Measurements from ENCODE around the gene PPP2R1B.

DNA sequence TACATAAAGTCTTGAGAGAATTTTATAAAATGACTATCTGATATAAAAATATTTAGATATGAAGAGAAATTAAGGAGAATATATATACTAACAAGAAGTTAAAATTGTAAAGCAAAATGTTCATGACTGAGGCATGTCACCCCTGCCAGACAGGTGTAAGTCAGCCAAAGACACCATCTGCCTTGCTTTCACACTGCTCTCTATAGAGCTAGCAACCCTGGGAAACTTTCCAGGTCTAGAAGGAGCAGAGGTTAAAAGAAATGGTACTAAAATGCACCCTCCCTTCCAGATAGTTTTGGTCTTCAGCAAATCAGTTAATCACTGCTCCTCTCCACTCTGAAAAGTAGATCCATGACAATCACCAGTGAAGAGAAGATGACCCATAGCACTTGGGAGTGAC is 16.5 kb downstream of the PPP2R1B start:
- TF ChIP-seq, protein P1, sequence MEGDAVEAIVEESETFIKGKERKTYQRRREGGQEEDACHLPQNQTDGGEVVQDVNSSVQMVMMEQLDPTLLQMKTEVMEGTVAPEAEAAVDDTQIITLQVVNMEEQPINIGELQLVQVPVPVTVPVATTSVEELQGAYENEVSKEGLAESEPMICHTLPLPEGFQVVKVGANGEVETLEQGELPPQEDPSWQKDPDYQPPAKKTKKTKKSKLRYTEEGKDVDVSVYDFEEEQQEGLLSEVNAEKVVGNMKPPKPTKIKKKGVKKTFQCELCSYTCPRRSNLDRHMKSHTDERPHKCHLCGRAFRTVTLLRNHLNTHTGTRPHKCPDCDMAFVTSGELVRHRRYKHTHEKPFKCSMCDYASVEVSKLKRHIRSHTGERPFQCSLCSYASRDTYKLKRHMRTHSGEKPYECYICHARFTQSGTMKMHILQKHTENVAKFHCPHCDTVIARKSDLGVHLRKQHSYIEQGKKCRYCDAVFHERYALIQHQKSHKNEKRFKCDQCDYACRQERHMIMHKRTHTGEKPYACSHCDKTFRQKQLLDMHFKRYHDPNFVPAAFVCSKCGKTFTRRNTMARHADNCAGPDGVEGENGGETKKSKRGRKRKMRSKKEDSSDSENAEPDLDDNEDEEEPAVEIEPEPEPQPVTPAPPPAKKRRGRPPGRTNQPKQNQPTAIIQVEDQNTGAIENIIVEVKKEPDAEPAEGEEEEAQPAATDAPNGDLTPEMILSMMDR (IDR thresholded peaks at IDR 0.05), result no peak
- no peak for TF ChIP-seq POLR2A (IDR thresholded peaks at IDR 0.05)
